Karpas-422 (cell line): Measurements from ENCODE around the gene FABP7. TPM values are rescaled to one million over a fixed set of nuclear protein-coding genes. Genes with fewer than 3 reads are reported as not detected.

Experiments
- DNase-seq: peaks from one replicate; pipeline ENCODE4 v3.0.0-alpha.2; 2015
- H2AFZ ChIP-seq: fragments of 200-600 bp; sonication (generic); 2 replicates; pipeline ENCODE4 v1.6.1; 2014; ENCODE audit warnings: antibody characterized with exemption, low read length, mixed read lengths
- H3K27ac ChIP-seq: fragments of 200-600 bp; sonication (generic); 2 replicates; pipeline ENCODE4 v1.5.1; 2014; ENCODE audit warnings: mild to moderate bottlenecking, low read length, moderate library complexity
- H3K27me3 ChIP-seq: fragments of 200-600 bp; sonication (generic); 2 replicates; pipeline ENCODE4 v1.6.1; 2014; ENCODE audit warnings: low read length, mixed read lengths
- H3K36me3 ChIP-seq: fragments of 200-600 bp; sonication (generic); 2 replicates; pipeline ENCODE4 v1.6.1; 2014; ENCODE audit warnings: low read length, mixed read lengths; ENCODE audit not compliant: insufficient read depth
- H3K4me1 ChIP-seq: fragments of 200-600 bp; sonication (generic); 2 replicates; pipeline ENCODE4 v1.6.1; 2014; ENCODE audit warnings: mild to moderate bottlenecking, low read length, mixed read lengths
- H3K4me2 ChIP-seq: fragments of 200-600 bp; sonication (generic); 2 replicates; pipeline ENCODE4 v1.6.1; 2014; ENCODE audit warnings: low read length, low read depth, mild to moderate bottlenecking; ENCODE audit not compliant: poor library complexity, severe bottlenecking
- H3K4me3 ChIP-seq: fragments of 200-600 bp; sonication (generic); 2 replicates; pipeline ENCODE4 v1.5.1; 2014; ENCODE audit warnings: mild to moderate bottlenecking, antibody characterized with exemption, low read length, mixed read lengths
- H3K79me2 ChIP-seq: fragments of 200-600 bp; sonication (generic); 2 replicates; pipeline ENCODE4 v1.6.1; 2014; ENCODE audit warnings: mild to moderate bottlenecking, low read length, mixed read lengths
- H3K9ac ChIP-seq: fragments of 200-600 bp; sonication (generic); 2 replicates; pipeline ENCODE4 v1.6.0; 2014; ENCODE audit warnings: low read length
- H3K9me2 ChIP-seq: fragments of 200-600 bp; sonication (generic), shearing (Covaris generic); replicated peaks from 2 replicates; pipeline ENCODE4 v1.6.0; 2014; ENCODE audit warnings: mild to moderate bottlenecking, low read length, moderate library complexity; ENCODE audit not compliant: insufficient read depth
- H3K9me3 ChIP-seq: fragments of 300-700, 200-600 bp; sonication (generic); 2 replicates; pipeline ENCODE4 v1.6.1; 2014; ENCODE audit warnings: low read length, mixed read lengths
- H4K20me1 ChIP-seq: fragments of 200-600 bp; sonication (generic); 2 replicates; pipeline ENCODE4 v1.6.1; 2014; ENCODE audit warnings: mild to moderate bottlenecking, antibody characterized with exemption, low read length, low read depth; ENCODE audit not compliant: insufficient read depth
- total RNA-seq: library from RNA; depleted of rRNA; stranded (reverse); fragments of >200 nt; shearing (Covaris generic); gene quantifications from 2 replicates; pipeline ENCODE4 v1.2.3, GENCODE V29; 2014; ENCODE audit warnings: low replicate concordance

The FABP7 gene
- total RNA-seq, 1 experiment from 2014 or later, result not detected

GRCh38 chr6:122792766-122793165 lies 13.2 kb downstream of the FABP7 start:
- Histone ChIP-seq H3K4me2 (no peak overlapping the region), H3K27me3 (no peaks in the 10 kb centered on the region), H3K9ac (no peak overlapping the region), H4K20me1 (no peaks in the 10 kb centered on the region), H3K9me3 (no peaks in the 10 kb centered on the region), H3K27ac (no peak overlapping the region), H3K4me1 (no peaks in the 10 kb centered on the region), H2AFZ (no peak overlapping the region), H3K4me3 (no peak overlapping the region), H3K36me3 (no peaks in the 10 kb centered on the region), H3K9me2 (no peaks in the 10 kb centered on the region), H3K79me2 (no peaks in the 10 kb centered on the region)
- DNase-seq, result no peak

- H3K36me3 ChIP-seq, result no peaks in the 10 kb centered on the region
- no peak overlapping the region for H3K9ac ChIP-seq
- H3K79me2 ChIP-seq, result no peaks in the 10 kb centered on the region
- H3K9me2 ChIP-seq, result no peaks in the 10 kb centered on the region
- H3K9me3 ChIP-seq, result no peaks in the 10 kb centered on the region
- no peak overlapping the region for H3K4me3 ChIP-seq
- no peaks in the 10 kb centered on the region for H3K4me1 ChIP-seq
- no peaks in the 10 kb centered on the region for H4K20me1 ChIP-seq
- no peak overlapping the region for H3K27ac ChIP-seq
- DNase-seq, result no peak
- no peak overlapping the region for H2AFZ ChIP-seq
- H3K27me3 ChIP-seq, result no peaks in the 10 kb centered on the region
- no peak overlapping the region for H3K4me2 ChIP-seq
These were observed 18.0 kb downstream of the FABP7 start for GRCh38 chr6:122797537-122797936.

GRCh38 chr6:122798099-122798641 lies 18.7 kb downstream of the FABP7 start:
- Histone ChIP-seq H3K9ac (no peak overlapping the region), H4K20me1 (no peaks in the 10 kb centered on the region), H3K4me3 (no peak overlapping the region), H3K36me3 (no peaks in the 10 kb centered on the region), H3K27me3 (no peaks in the 10 kb centered on the region), H3K27ac (no peak overlapping the region), H3K9me3 (no peaks in the 10 kb centered on the region), H3K9me2 (no peaks in the 10 kb centered on the region), H3K79me2 (no peaks in the 10 kb centered on the region), H2AFZ (no peak overlapping the region), H3K4me2 (no peak overlapping the region), H3K4me1 (no peaks in the 10 kb centered on the region)
- no peak for DNase-seq

- no peaks in the 10 kb centered on the region for H3K9me2 ChIP-seq
- no peaks in the 10 kb centered on the region for H3K4me1 ChIP-seq
- no peak for DNase-seq
- no peak overlapping the region for H3K4me2 ChIP-seq
- H3K27ac ChIP-seq, result no peak overlapping the region
- H3K36me3 ChIP-seq, result no peaks in the 10 kb centered on the region
- H4K20me1 ChIP-seq, result no peaks in the 10 kb centered on the region
- H3K9me3 ChIP-seq, result no peaks in the 10 kb centered on the region
- H2AFZ ChIP-seq, result no peak overlapping the region
- no peak overlapping the region for H3K9ac ChIP-seq
- no peak overlapping the region for H3K4me3 ChIP-seq
- no peaks in the 10 kb centered on the region for H3K79me2 ChIP-seq
- no peaks in the 10 kb centered on the region for H3K27me3 ChIP-seq
These were observed 19.7 kb downstream of the FABP7 start for GRCh38 chr6:122799140-122799745.

- Histone ChIP-seq H3K9me3 (no peaks in the 10 kb centered on the region), H3K9ac (no peak overlapping the region), H3K27ac (no peak overlapping the region), H4K20me1 (no peaks in the 10 kb centered on the region), H3K4me1 (no peaks in the 10 kb centered on the region), H3K4me3 (no peak overlapping the region), H3K27me3 (no peaks in the 10 kb centered on the region), H2AFZ (no peak overlapping the region), H3K36me3 (no peaks in the 10 kb centered on the region), H3K4me2 (no peak overlapping the region), H3K9me2 (no peaks in the 10 kb centered on the region), H3K79me2 (no peaks in the 10 kb centered on the region)
- DNase-seq, result no peak
These were observed 20.6 kb downstream of the FABP7 start for GRCh38 chr6:122799916-122800686.

GRCh38 chr6:122800906-122801305 lies 21.4 kb downstream of the FABP7 start:
- H3K9me2 ChIP-seq, result no peaks in the 10 kb centered on the region
- no peak overlapping the region for H2AFZ ChIP-seq
- no peak for DNase-seq

GRCh38 chr6:122801397-122801796 lies 21.9 kb downstream of the FABP7 start:
- no peak overlapping the region for H3K4me3 ChIP-seq
- DNase-seq, result no peak

More at GRCh38 chr6:122800906-122801305, 21.4 kb downstream of the FABP7 start:
- Histone ChIP-seq H3K4me1 (no peaks in the 10 kb centered on the region), H3K27ac (no peak overlapping the region), H3K9me3 (no peaks in the 10 kb centered on the region), H3K9ac (no peak overlapping the region), H3K4me3 (no peak overlapping the region), H3K27me3 (no peaks in the 10 kb centered on the region), H3K4me2 (no peak overlapping the region), H3K36me3 (no peaks in the 10 kb centered on the region), H4K20me1 (no peaks in the 10 kb centered on the region), H3K79me2 (no peaks in the 10 kb centered on the region)

GRCh38 chr6:122803171-122803661 lies 23.7 kb downstream of the FABP7 start:
- Histone ChIP-seq H3K27ac (no peak overlapping the region), H3K36me3 (no peaks in the 10 kb centered on the region), H3K4me2 (no peak overlapping the region), H4K20me1 (no peaks in the 10 kb centered on the region), H3K79me2 (no peaks in the 10 kb centered on the region), H3K4me1 (no peaks in the 10 kb centered on the region), H3K4me3 (no peak overlapping the region), H2AFZ (no peak overlapping the region), H3K9me2 (no peaks in the 10 kb centered on the region), H3K9me3 (no peaks in the 10 kb centered on the region), H3K27me3 (no peaks in the 10 kb centered on the region), H3K9ac (no peak overlapping the region)
- no peak for DNase-seq

More at GRCh38 chr6:122801397-122801796, 21.9 kb downstream of the FABP7 start:
- no peak overlapping the region for H3K27ac ChIP-seq
- no peak overlapping the region for H3K4me2 ChIP-seq
- no peak overlapping the region for H3K9ac ChIP-seq
- H3K9me3 ChIP-seq, result no peaks in the 10 kb centered on the region
- no peaks in the 10 kb centered on the region for H3K27me3 ChIP-seq
- H3K79me2 ChIP-seq, result no peaks in the 10 kb centered on the region
- H3K4me1 ChIP-seq, result no peaks in the 10 kb centered on the region
- H3K9me2 ChIP-seq, result no peaks in the 10 kb centered on the region
- no peak overlapping the region for H2AFZ ChIP-seq
- no peaks in the 10 kb centered on the region for H4K20me1 ChIP-seq
- no peaks in the 10 kb centered on the region for H3K36me3 ChIP-seq
